OCI-LY1 (cell line): ENCODE measurements around the gene CNDP1.
"Not testable (repeated sequence)": the region's sequence is repeated elsewhere in the genome, so short reads cannot be mapped to it uniquely, and the experiment has no call there.

ENCODE experiments used
- H2AFZ ChIP-seq: fragments of 200-600 bp; sonication (generic), shearing (Covaris generic); 2 replicates; pipeline ENCODE4 v1.6.0; 2014; ENCODE audit warnings: antibody characterized with exemption, mild to moderate bottlenecking, low read length
- H3F3A ChIP-seq: fragments of 200-600 bp; sonication (generic), shearing (Covaris generic); 2 replicates; pipeline ENCODE4 v1.6.0; 2014; ENCODE audit warnings: mild to moderate bottlenecking, antibody characterized with exemption, low read length, moderate library complexity; ENCODE audit not compliant: insufficient read depth
- H3K27ac ChIP-seq: fragments of 200-600 bp; sonication (generic); 2 replicates; pipeline ENCODE4 v1.5.1; 2014; ENCODE audit warnings: low read length, mixed run types, mild to moderate bottlenecking, low read depth; ENCODE audit not compliant: poor library complexity, severe bottlenecking
- H3K27me3 ChIP-seq: fragments of 200-600 bp; sonication (generic); 2 replicates; pipeline ENCODE4 v1.6.0; 2014; ENCODE audit warnings: antibody characterized with exemption, mild to moderate bottlenecking, low read length, moderate library complexity; ENCODE audit not compliant: insufficient read depth
- H3K36me3 ChIP-seq: fragments of 200-600 bp; sonication (generic); 2 replicates; pipeline ENCODE4 v1.6.1; 2014; ENCODE audit warnings: mild to moderate bottlenecking, antibody characterized with exemption, low read length, moderate library complexity, mixed read lengths; ENCODE audit not compliant: insufficient read depth
- H3K4me1 ChIP-seq: fragments of 200-600 bp; sonication (generic); 2 replicates; pipeline ENCODE4 v1.5.1; 2014; ENCODE audit warnings: mild to moderate bottlenecking, low read length, moderate library complexity; ENCODE audit not compliant: insufficient read depth, severe bottlenecking
- H3K4me2 ChIP-seq: fragments of 200-600 bp; sonication (generic), shearing (Covaris generic); 2 replicates; pipeline ENCODE4 v1.6.1; 2014; ENCODE audit warnings: low read length
- H3K4me3 ChIP-seq: fragments of 200-600 bp; sonication (generic); 2 replicates; pipeline ENCODE4 v1.5.1; 2014; ENCODE audit warnings: low read length, low read depth, mild to moderate bottlenecking, mixed read lengths; ENCODE audit not compliant: poor library complexity, severe bottlenecking
- H3K79me2 ChIP-seq: fragments of 200-600 bp; shearing (Covaris generic); 2 replicates; pipeline ENCODE4 v1.6.1; 2016; ENCODE audit warnings: mixed run types, low read length, mixed read lengths; ENCODE audit not compliant: insufficient read depth
- H3K9ac ChIP-seq: fragments of 200-600 bp; sonication (generic), shearing (Covaris generic); 2 replicates; pipeline ENCODE4 v1.6.1; 2014; ENCODE audit warnings: mild to moderate bottlenecking, low read length, mixed read lengths
- H3K9me2 ChIP-seq: fragments of 200-600 bp; sonication (generic), shearing (Covaris generic); 2 replicates; pipeline ENCODE4 v1.6.1; 2014; ENCODE audit warnings: low read depth, mild to moderate bottlenecking, low read length, mixed read lengths
- H3K9me3 ChIP-seq: fragments of 200-600 bp; shearing (Covaris generic); 2 replicates; pipeline ENCODE4 v1.6.1; 2014; ENCODE audit warnings: low read length, mixed read lengths
- H4K20me1 ChIP-seq: fragments of 200-600 bp; sonication (generic), shearing (Covaris generic); 2 replicates; pipeline ENCODE4 v1.6.0; 2016; ENCODE audit warnings: mild to moderate bottlenecking, low read length; ENCODE audit not compliant: insufficient read depth
- CTCF ChIP-seq: fragments of 200-600 bp; sonication (generic), shearing (Covaris generic); IDR thresholded peaks from 2 replicates; pipeline ENCODE4 v1.5.1; 2017; ENCODE audit warnings: mild to moderate bottlenecking, antibody characterized with exemption, low read length, moderate library complexity, mixed read lengths
- EZH2 ChIP-seq: fragments of 200-600 bp; sonication (generic), shearing (Covaris generic); IDR thresholded peaks from 2 replicates; pipeline ENCODE4 v1.8.0; 2017; ENCODE audit warnings: borderline replicate concordance, mixed run types, mild to moderate bottlenecking, antibody characterized with exemption, low read length, moderate library complexity, mixed read lengths

CNDP1 gene

GRCh38 chr18:74522635-74523548 lies 11.4 kb upstream of the CNDP1 start:
- Histone ChIP-seq H3K4me1 (no peaks in the 10 kb centered on the region), H3K9ac (no peak overlapping the region), H4K20me1 (no peaks in the 10 kb centered on the region), H3F3A (no peaks in the 10 kb centered on the region), H3K27me3 (no peaks in the 10 kb centered on the region), H3K27ac (no peak overlapping the region), H3K4me3 (no peak overlapping the region), H3K36me3 (peaks cover 35% of the 10 kb centered on the region), H3K79me2 (no peaks in the 10 kb centered on the region), H3K9me2 (no peaks in the 10 kb centered on the region), H3K9me3 (no peaks in the 10 kb centered on the region), H2AFZ (no peak overlapping the region), H3K4me2 (no peak overlapping the region)
- no peak for TF ChIP-seq EZH2
- no peak for TF ChIP-seq CTCF

- no peak overlapping the region for H2AFZ ChIP-seq
- no peaks in the 10 kb centered on the region for H3K9me2 ChIP-seq
- no peaks in the 10 kb centered on the region for H3F3A ChIP-seq
- no peak overlapping the region for H3K27ac ChIP-seq
- peaks cover 25% of the 10 kb centered on the region for H3K36me3 ChIP-seq
- H4K20me1 ChIP-seq, result no peaks in the 10 kb centered on the region
- H3K4me3 ChIP-seq, result no peak overlapping the region
- no peak for TF ChIP-seq CTCF
- no peak for TF ChIP-seq EZH2
- no peaks in the 10 kb centered on the region for H3K27me3 ChIP-seq
- H3K9ac ChIP-seq, result no peak overlapping the region
- H3K4me2 ChIP-seq, result no peak overlapping the region
- H3K9me3 ChIP-seq, result no peaks in the 10 kb centered on the region
- H3K79me2 ChIP-seq, result no peaks in the 10 kb centered on the region
- H3K4me1 ChIP-seq, result no peaks in the 10 kb centered on the region
Measured at GRCh38 chr18:74524097-74524496, 10.2 kb upstream of the CNDP1 start.

DNA sequence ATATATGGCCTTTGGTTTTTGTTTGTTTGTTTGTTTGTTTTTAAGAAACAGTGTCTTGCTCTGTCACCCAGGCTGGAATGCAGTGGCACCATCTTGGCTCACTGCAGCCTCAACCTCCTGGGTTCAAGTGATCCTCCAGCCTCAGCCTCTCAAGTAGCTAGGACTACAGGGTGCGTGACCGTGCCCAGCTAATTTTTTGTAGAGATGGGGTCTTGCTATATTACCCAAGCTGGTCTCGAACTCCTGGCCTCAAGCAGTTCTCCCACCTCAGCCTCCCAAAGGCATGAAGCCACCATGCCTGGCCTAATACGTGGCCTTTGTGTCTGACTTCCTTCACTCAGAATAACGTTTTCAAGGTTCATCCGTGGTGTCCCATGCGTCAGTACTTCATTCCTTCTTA lies 9.4 kb upstream of the CNDP1 start:
- not testable (repeated sequence) for H3K4me3 ChIP-seq, H3K4me2 ChIP-seq, H3K9me3 ChIP-seq, H3K27me3 ChIP-seq, H2AFZ ChIP-seq, H3F3A ChIP-seq, H3K9me2 ChIP-seq, H3K79me2 ChIP-seq, H4K20me1 ChIP-seq, H3K4me1 ChIP-seq, H3K27ac ChIP-seq, H3K9ac ChIP-seq
- peaks cover 17% of the 10 kb centered on the region for H3K36me3 ChIP-seq

DNA sequence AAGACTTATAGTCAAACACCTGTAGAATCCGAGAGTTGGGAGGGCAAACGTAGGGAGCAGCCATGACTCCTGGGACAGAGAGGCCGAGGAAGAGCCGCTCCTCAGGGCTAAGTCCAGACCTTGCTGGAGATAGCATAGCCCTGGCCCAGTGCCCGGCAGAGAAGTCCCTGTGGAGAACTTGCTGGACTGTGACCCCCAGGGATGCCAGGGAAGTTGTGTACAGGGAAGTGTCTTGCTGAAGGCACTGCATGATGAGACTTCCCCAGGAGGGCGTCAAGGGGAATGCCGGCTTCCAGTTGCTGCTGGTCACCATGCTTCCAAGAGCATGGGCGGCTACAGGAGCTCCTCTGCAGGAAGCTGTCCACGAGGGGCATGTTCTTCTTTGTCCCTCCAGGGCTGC lies 8.6 kb upstream of the CNDP1 start:
- H3K4me1 ChIP-seq, result no peaks in the 10 kb centered on the region
- no peaks in the 10 kb centered on the region for H4K20me1 ChIP-seq
- H3K9ac ChIP-seq, result no peak overlapping the region
- no peak overlapping the region for H3K27ac ChIP-seq
- no peaks in the 10 kb centered on the region for H3K27me3 ChIP-seq
- H3K79me2 ChIP-seq, result no peaks in the 10 kb centered on the region
- no peak overlapping the region for H3K4me2 ChIP-seq
- H3K9me2 ChIP-seq, result no peaks in the 10 kb centered on the region
- TF ChIP-seq CTCF, result no peak
- no peak for TF ChIP-seq EZH2
- H3K9me3 ChIP-seq, result no peaks in the 10 kb centered on the region
- no peak overlapping the region for H3K4me3 ChIP-seq
- H3K36me3 ChIP-seq, result peaks cover 9% of the 10 kb centered on the region
- no peaks in the 10 kb centered on the region for H3F3A ChIP-seq
- H2AFZ ChIP-seq, result no peak overlapping the region
